Liver (tissue), 3 donors: ENCODE data around the gene PGAP1.

Experiments used
- CTCF ChIP-seq: fragments of 150-350 bp; IDR thresholded peaks from 2 replicates; pipeline ENCODE4 v1.5.1; 2017; ENCODE audit warnings: improper control_type of control experiment, low read depth, low read length; ENCODE audit not compliant: missing input control
- MAX ChIP-seq: IDR thresholded peaks from 2 replicates; pipeline ENCODE4 v1.6.1; 2016; ENCODE audit warnings: antibody characterized with exemption
- RAD21 ChIP-seq, 2 donors: IDR thresholded peaks; 2 replicates each; pipeline ENCODE4 v1.6.1; 2016; ENCODE audit warnings: antibody characterized with exemption in 2 of 2, mild to moderate bottlenecking in 2 of 2
- SP1 ChIP-seq: IDR thresholded peaks from 2 replicates; pipeline ENCODE4 v1.6.1; 2018; ENCODE audit warnings: antibody characterized with exemption, mild to moderate bottlenecking
- TAF1 ChIP-seq: conservative IDR thresholded peaks from 2 replicates; pipeline ENCODE4 v1.6.1; 2016; ENCODE audit warnings: antibody characterized with exemption, mild to moderate bottlenecking
- TF ChIP-seq, protein P1 (sequence below): IDR thresholded peaks from 2 replicates; pipeline ENCODE4 v1.6.1; 2016; ENCODE audit warnings: antibody characterized with exemption
- donor health status: healthy.
- donor health status: healthy.

DNA sequence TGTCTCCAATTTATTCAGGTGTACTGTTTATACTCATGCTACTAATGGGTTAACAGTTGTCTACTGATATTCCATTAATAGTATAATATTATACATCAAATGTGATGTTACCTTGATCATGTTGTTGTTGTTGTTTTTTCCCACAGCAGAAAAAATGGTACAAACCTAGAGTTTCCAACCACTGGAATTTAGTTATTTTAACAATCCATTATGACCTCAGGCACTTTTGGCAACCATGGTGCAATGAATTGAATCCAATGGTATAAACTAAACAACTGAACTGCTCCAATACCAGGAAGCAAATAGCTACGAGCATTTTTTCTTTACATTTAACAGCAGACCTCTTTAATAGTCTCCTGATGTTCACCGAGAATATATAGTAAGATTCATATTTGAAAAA, 86.3 kb downstream of the PGAP1 start:
- TF ChIP-seq CTCF: no peak
- TF ChIP-seq TAF1: no peak
- no peak for TF ChIP-seq MAX
- TF ChIP-seq SP1: no peak
- TF ChIP-seq, protein P1, sequence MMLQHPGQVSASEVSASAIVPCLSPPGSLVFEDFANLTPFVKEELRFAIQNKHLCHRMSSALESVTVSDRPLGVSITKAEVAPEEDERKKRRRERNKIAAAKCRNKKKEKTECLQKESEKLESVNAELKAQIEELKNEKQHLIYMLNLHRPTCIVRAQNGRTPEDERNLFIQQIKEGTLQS: no peak
- no peak for TF ChIP-seq RAD21 (IDR thresholded peaks at IDR 0.05)
